ENCODE data around the gene ADRA2A.

GRCh38 chr10:111107846-111108245 is 31.0 kb downstream of the ADRA2A start:
- TF ChIP-seq BACH2 (CRISPR knock-in tag; IDR thresholded peaks at IDR 0.05; ENCODE audit: borderline replicate concordance) (no peak), PATZ1 (CRISPR knock-in tag; IDR thresholded peaks at IDR 0.05; ENCODE audit: borderline replicate concordance) (no peak), ZFP30 (CRISPR knock-in tag; IDR thresholded peaks at IDR 0.05) (no peak), ZNF565 (CRISPR knock-in tag; conservative IDR thresholded peaks at IDR 0.05; ENCODE audit: low read depth) (no peak), SNAI2 (CRISPR knock-in tag; IDR thresholded peaks at IDR 0.05) (no peak), ZFP3 (CRISPR knock-in tag; IDR thresholded peaks at IDR 0.05) (no peak), CREB5 (CRISPR knock-in tag; IDR thresholded peaks at IDR 0.05; ENCODE audit: low read depth) (no peak), ARNTL (CRISPR knock-in tag; IDR thresholded peaks at IDR 0.05; ENCODE audit: borderline replicate concordance, low read depth) (no peak), ESRRG (CRISPR knock-in tag; IDR thresholded peaks at IDR 0.05) (no peak)
